Keratinocyte (primary cell): Measurements from ENCODE around the gene SUGCT. TPM values are rescaled to one million over a fixed set of nuclear protein-coding genes. Genes with fewer than 3 reads are reported as not detected.

Experiments
- DNase-seq: peaks from one replicate; pipeline ENCODE4 v3.0.0-alpha.2; 2011; ENCODE audit warnings: low read depth, missing footprints, low spot score
- FAIRE-seq: peaks from 2 replicates; lab custom pipeline; 2011; peaks lifted over from hg19 to GRCh38; lab: Jason Lieb, UNC
- H2AFZ ChIP-seq: 2 replicates; pipeline ENCODE4 v1.6.0; 2012; ENCODE audit warnings: low read length, control low read depth, inconsistent platforms; ENCODE audit not compliant: control insufficient read depth
- H3K27ac ChIP-seq: 2 replicates; pipeline ENCODE4 v1.5.1; 2011; ENCODE audit warnings: low read length; ENCODE audit not compliant: control insufficient read depth, insufficient read depth
- H3K27me3 ChIP-seq: 3 replicates; pipeline ENCODE4 v1.6.0; 2011; ENCODE audit warnings: low read length; ENCODE audit not compliant: control insufficient read depth, insufficient read depth; ENCODE audit errors: extremely low read depth
- H3K36me3 ChIP-seq, 2 experiments: 2 replicates in 1 of 2; 3 replicates in 1 of 2; pipeline ENCODE4 v1.5.1; 2011; ENCODE audit warnings: low read length in 2 of 2, mild to moderate bottlenecking in 1 of 2; ENCODE audit not compliant: control insufficient read depth in 2 of 2, insufficient read depth in 2 of 2; ENCODE audit errors: extremely low read depth in 1 of 2
- H3K4me1 ChIP-seq: 3 replicates; pipeline ENCODE4 v1.5.1; 2011; ENCODE audit warnings: low read length; ENCODE audit not compliant: control insufficient read depth, insufficient read depth; ENCODE audit errors: extremely low read depth
- H3K4me2 ChIP-seq: 3 replicates; pipeline ENCODE4 v1.6.0; 2011; ENCODE audit warnings: low read depth, low read length; ENCODE audit not compliant: control insufficient read depth, insufficient read depth; ENCODE audit errors: extremely low read depth
- H3K4me3 ChIP-seq, 3 experiments: fragments of 200-600 bp in 1 of 3; sonication (generic) in 1 of 3; 2 replicates in 2 of 3; 3 replicates in 1 of 3; pipeline ENCODE4 v1.5.1; 2011 to 2016; ENCODE audit warnings: low read length in 3 of 3, mild to moderate bottlenecking in 3 of 3, control low read depth in 2 of 3, inconsistent platforms in 1 of 3, low read depth in 1 of 3, mixed read lengths in 1 of 3, mixed run types in 1 of 3, moderate library complexity in 1 of 3; ENCODE audit not compliant: control insufficient read depth in 2 of 3, insufficient read depth in 2 of 3; ENCODE audit errors: extremely low read depth in 1 of 3
- H3K79me2 ChIP-seq: 2 replicates; pipeline ENCODE4 v1.6.0; 2012; ENCODE audit warnings: low read length; ENCODE audit not compliant: control insufficient read depth, insufficient read depth
- H3K9ac ChIP-seq: 3 replicates; pipeline ENCODE4 v1.6.0; 2011; ENCODE audit warnings: low read length; ENCODE audit not compliant: control insufficient read depth, insufficient read depth; ENCODE audit errors: extremely low read depth
- H3K9me1 ChIP-seq: 3 replicates; pipeline ENCODE4 v1.6.0; 2011; ENCODE audit warnings: low read length; ENCODE audit not compliant: control insufficient read depth, insufficient read depth; ENCODE audit errors: extremely low read depth
- H3K9me3 ChIP-seq: 2 replicates; pipeline ENCODE4 v1.5.1; 2012; ENCODE audit warnings: low read depth, low read length; ENCODE audit not compliant: control insufficient read depth
- H4K20me1 ChIP-seq: 3 replicates; pipeline ENCODE4 v1.6.0; 2011; ENCODE audit warnings: low read length; ENCODE audit not compliant: control insufficient read depth, insufficient read depth; ENCODE audit errors: extremely low read depth
- EZH2 ChIP-seq: IDR thresholded peaks from one replicate; pipeline ENCODE4 v1.6.1; 2012; ENCODE audit warnings: inconsistent platforms, mild to moderate bottlenecking, low read length, moderate library complexity
- dilution Hi-C: fragments of 300-500 bp; cut with MboI; formaldehyde crosslinking; loops from one replicate; pipeline ENCODE4 v1.7.0; 2020; ENCODE audit warnings: low sequenced_read_pairs; ENCODE audit not compliant: extremely low pct_ligation_motif_present
- polyA plus RNA-seq, 5 experiments: library from polyadenylated mRNA; depleted of rRNA in 3 of 5; stranded (reverse) in 3 of 5; stranded (forward) in 1 of 5; unstranded in 1 of 5; fragments of >200 nt; gene quantifications; 1 replicate in 1 of 5; 2 replicates in 3 of 5; 3 replicates in 1 of 5; pipeline versions ENCODE4 v1.2.1 to v1.2.3, GENCODE V29; 2011 to 2012; ENCODE audit warnings: missing spikeins in 2 of 5, low read depth in 1 of 5, low replicate concordance in 1 of 5
- TF ChIP-seq, protein P1 (sequence below), 3 experiments: IDR thresholded peaks in 1 of 3; conservative IDR thresholded peaks in 1 of 3; optimal IDR thresholded peaks in 1 of 3; 2 replicates in 2 of 3; 3 replicates in 1 of 3; pipeline versions ENCODE3 to v1.5.1; 2011; ENCODE audit warnings: low read length in 3 of 3, mild to moderate bottlenecking in 3 of 3, moderate library complexity in 2 of 3, control low read depth in 1 of 3, inconsistent platforms in 1 of 3; ENCODE audit not compliant: insufficient read depth in 2 of 3; ENCODE audit errors: extremely low read depth in 1 of 3

SUGCT gene
- polyA plus RNA-seq, 1 donor (not counting 4 experiments of a cell fraction or from before 2014, with no cell fraction given) = 134 TPM

- dilution Hi-C loops = no loop called here
These were observed 521.5 kb downstream of the SUGCT start for GRCh38 chr7:40656349-40656748.

DNA sequence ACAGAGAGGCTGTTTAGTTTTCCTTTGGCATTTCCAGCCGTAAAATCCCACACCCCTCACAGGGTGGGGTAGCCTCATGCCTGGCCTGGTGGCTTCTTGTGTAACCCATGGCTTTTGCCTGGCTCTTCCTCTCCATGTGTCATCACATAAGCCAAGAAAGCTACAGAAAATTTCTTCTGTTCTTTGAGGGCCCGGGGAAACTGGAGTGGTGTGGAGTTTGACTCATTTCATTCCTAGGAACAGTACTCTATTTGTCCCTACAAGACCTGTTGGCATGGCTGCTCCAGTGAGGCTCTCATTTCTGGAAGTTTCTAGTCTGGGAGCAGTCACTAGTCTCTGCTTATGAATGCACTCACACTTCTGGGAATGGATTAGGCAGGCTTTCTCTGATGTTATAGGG lies 523.9 kb downstream of the SUGCT start:
- H3K79me2 ChIP-seq = no peaks in the 10 kb centered on the region
- H4K20me1 ChIP-seq = no peaks in the 10 kb centered on the region
- no peaks in the 10 kb centered on the region for H3K4me1 ChIP-seq
- H3K9ac ChIP-seq = no peak overlapping the region
- FAIRE-seq (no peak), DNase-seq (no peak)
- H3K9me1 ChIP-seq = no peaks in the 10 kb centered on the region
- H3K27me3 ChIP-seq = no peaks in the 10 kb centered on the region
- no peak overlapping the region for H3K4me2 ChIP-seq
- no peak overlapping the region for H3K4me3 ChIP-seq
- no peaks in the 10 kb centered on the region for H3K36me3 ChIP-seq
- no peaks in the 10 kb centered on the region for H3K9me3 ChIP-seq
- H3K27ac ChIP-seq = no peak overlapping the region
- no peak for TF ChIP-seq EZH2
- TF ChIP-seq, protein P1, sequence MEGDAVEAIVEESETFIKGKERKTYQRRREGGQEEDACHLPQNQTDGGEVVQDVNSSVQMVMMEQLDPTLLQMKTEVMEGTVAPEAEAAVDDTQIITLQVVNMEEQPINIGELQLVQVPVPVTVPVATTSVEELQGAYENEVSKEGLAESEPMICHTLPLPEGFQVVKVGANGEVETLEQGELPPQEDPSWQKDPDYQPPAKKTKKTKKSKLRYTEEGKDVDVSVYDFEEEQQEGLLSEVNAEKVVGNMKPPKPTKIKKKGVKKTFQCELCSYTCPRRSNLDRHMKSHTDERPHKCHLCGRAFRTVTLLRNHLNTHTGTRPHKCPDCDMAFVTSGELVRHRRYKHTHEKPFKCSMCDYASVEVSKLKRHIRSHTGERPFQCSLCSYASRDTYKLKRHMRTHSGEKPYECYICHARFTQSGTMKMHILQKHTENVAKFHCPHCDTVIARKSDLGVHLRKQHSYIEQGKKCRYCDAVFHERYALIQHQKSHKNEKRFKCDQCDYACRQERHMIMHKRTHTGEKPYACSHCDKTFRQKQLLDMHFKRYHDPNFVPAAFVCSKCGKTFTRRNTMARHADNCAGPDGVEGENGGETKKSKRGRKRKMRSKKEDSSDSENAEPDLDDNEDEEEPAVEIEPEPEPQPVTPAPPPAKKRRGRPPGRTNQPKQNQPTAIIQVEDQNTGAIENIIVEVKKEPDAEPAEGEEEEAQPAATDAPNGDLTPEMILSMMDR (optimal IDR thresholded peaks at IDR 0.05 in 1 of 3, IDR thresholded peaks at IDR 0.05 in 1 of 3, conservative IDR thresholded peaks at IDR 0.05 in 1 of 3; ENCODE audit: extremely low read depth in 1 of 3, insufficient read depth in 2 of 3, low read length in 3 of 3) = no peak
- dilution Hi-C loops = no loop called here
- no peak overlapping the region for H2AFZ ChIP-seq

More at GRCh38 chr7:40656349-40656748, 521.5 kb downstream of the SUGCT start:
- Histone ChIP-seq H3K9me3 (no peaks in the 10 kb centered on the region), H4K20me1 (no peaks in the 10 kb centered on the region), H3K27me3 (no peaks in the 10 kb centered on the region), H3K36me3 (no peaks in the 10 kb centered on the region), H3K4me2 (no peak overlapping the region), H3K4me1 (no peaks in the 10 kb centered on the region), H2AFZ (no peak overlapping the region), H3K27ac (no peak overlapping the region), H3K9me1 (no peaks in the 10 kb centered on the region), H3K4me3 (no peak overlapping the region), H3K9ac (no peak overlapping the region), H3K79me2 (no peaks in the 10 kb centered on the region)
- DNase-seq (no peak), FAIRE-seq (no peak)
- TF ChIP-seq, protein P1 (optimal IDR thresholded peaks at IDR 0.05 in 1 of 3, IDR thresholded peaks at IDR 0.05 in 1 of 3, conservative IDR thresholded peaks at IDR 0.05 in 1 of 3; ENCODE audit: extremely low read depth in 1 of 3, insufficient read depth in 2 of 3, low read length in 3 of 3) = no peak
- no peak for TF ChIP-seq EZH2
